SK-N-SH (cell line): Measurements from ENCODE around the gene SFMBT2. TPM values are rescaled to one million over a fixed set of nuclear protein-coding genes. Genes with fewer than 3 reads are reported as not detected.

Experiments
- CTCF ChIA-PET: fragments of 300-600, 350-600 bp; formaldehyde crosslinking; extraction: SDS; loops from one replicate; lab custom pipeline; 2021; lab: Yijun Ruan, JAX
- POLR2A ChIA-PET: fragments of 350-600 bp; sonication (Branson Sonifier 250); formaldehyde crosslinking; extraction: SDS; loops from one replicate; lab custom pipeline; 2020; ENCODE audit warnings: antibody characterized with exemption, inconsistent platforms; lab: Yijun Ruan, JAX
- DNase-seq: peaks from one replicate; pipeline ENCODE4 v3.0.0; 2012
- H2AFZ ChIP-seq: fragments of 200-600 bp; sonication (generic); 2 replicates; pipeline ENCODE4 v1.8.1; 2016; ENCODE audit warnings: antibody characterized with exemption, mild to moderate bottlenecking, low read depth
- H3F3A ChIP-seq: fragments of 200-600 bp; sonication (generic); replicated peaks from 2 replicates; pipeline ENCODE3; 2016; ENCODE audit warnings: antibody characterized with exemption, mild to moderate bottlenecking; ENCODE audit not compliant: insufficient read depth
- H3K27ac ChIP-seq, 2 experiments: fragments of 200-500 bp in 1 of 2; fragments of 200-600 bp in 1 of 2; sonication (Bioruptor generic) in 1 of 2; sonication (generic), shearing (Covaris generic) in 1 of 2; 2 replicates each; pipeline versions ENCODE4 v1.5.1 to v1.6.1; 2014 to 2016; ENCODE audit warnings: low read depth in 2 of 2, inconsistent platforms in 1 of 2, low read length in 1 of 2, mild to moderate bottlenecking in 1 of 2, mixed read lengths in 1 of 2
- H3K27me3 ChIP-seq: fragments of 200-600 bp; sonication (generic), shearing (Covaris generic); 2 replicates; pipeline ENCODE4 v1.6.1; 2016; ENCODE audit warnings: mixed run types; ENCODE audit not compliant: insufficient read depth
- H3K36me3 ChIP-seq, 2 experiments: fragments of 200-500 bp in 1 of 2; fragments of 200-600 bp in 1 of 2; sonication (Bioruptor generic) in 1 of 2; sonication (generic) in 1 of 2; replicated peaks in 1 of 2; 2 replicates each; pipeline versions ENCODE3 to v1.5.1; 2014 to 2016; ENCODE audit warnings: low read length in 1 of 2, mild to moderate bottlenecking in 1 of 2; ENCODE audit not compliant: insufficient read depth in 2 of 2, control insufficient read depth in 1 of 2
- H3K4me1 ChIP-seq, 2 experiments: fragments of 200-500 bp in 1 of 2; fragments of 200-600 bp in 1 of 2; sonication (Bioruptor generic) in 1 of 2; sonication (generic), shearing (Covaris generic) in 1 of 2; 2 replicates each; pipeline versions ENCODE4 v1.5.1 to v1.6.1; 2014 to 2016; ENCODE audit warnings: low read depth in 1 of 2, low read length in 1 of 2, mixed run types in 1 of 2; ENCODE audit not compliant: insufficient read depth in 2 of 2, control insufficient read depth in 1 of 2
- H3K4me2 ChIP-seq: fragments of 200-600 bp; sonication (generic), shearing (Covaris generic); 2 replicates; pipeline ENCODE4 v1.6.1; 2017; ENCODE audit warnings: mixed run types
- H3K4me3 ChIP-seq, 2 experiments: fragments of 200-500 bp in 1 of 2; fragments of 200-600 bp in 1 of 2; sonication (Bioruptor generic) in 1 of 2; sonication (generic), shearing (Covaris generic) in 1 of 2; 2 replicates each; pipeline versions ENCODE4 v1.5.1 to v1.8.1; 2014 to 2016; ENCODE audit warnings: low read depth in 2 of 2, inconsistent platforms in 1 of 2, low read length in 1 of 2, mild to moderate bottlenecking in 1 of 2, mixed read lengths in 1 of 2, moderate library complexity in 1 of 2
- H3K79me2 ChIP-seq: fragments of 200-600 bp; sonication (generic); 2 replicates; pipeline ENCODE4 v1.8.1; 2017; ENCODE audit warnings: mild to moderate bottlenecking; ENCODE audit not compliant: insufficient read depth
- H3K9ac ChIP-seq: fragments of 200-600 bp; sonication (generic); 2 replicates; pipeline ENCODE4 v1.6.1; 2017; ENCODE audit warnings: mixed run types
- H3K9me2 ChIP-seq: fragments of 200-600 bp; sonication (generic); 2 replicates; pipeline ENCODE4 v1.6.1; 2017; ENCODE audit warnings: mixed run types
- H3K9me3 ChIP-seq: fragments of 200-600 bp; sonication (generic); 2 replicates; pipeline ENCODE4 v1.6.1; 2017; ENCODE audit warnings: mixed run types, mild to moderate bottlenecking, moderate library complexity
- H4K20me1 ChIP-seq: fragments of 200-600 bp; sonication (generic); 2 replicates; pipeline ENCODE4 v1.6.1; 2017; ENCODE audit warnings: mild to moderate bottlenecking, mixed run types; ENCODE audit not compliant: insufficient read depth
- CHD2 ChIP-seq: fragments of 150-350 bp; IDR thresholded peaks from 2 replicates; pipeline ENCODE4 v1.6.1; 2018; ENCODE audit warnings: low read length; ENCODE audit not compliant: partially characterized antibody
- EP300 ChIP-seq, 2 experiments: IDR thresholded peaks; 2 replicates each; pipeline versions ENCODE4 v1.4.0 to v1.6.1; 2012; ENCODE audit warnings: borderline replicate concordance in 1 of 2, low read depth in 1 of 2, low read length in 1 of 2
- FOSL2 ChIP-seq: IDR thresholded peaks from 2 replicates; pipeline ENCODE4 v1.4.0; 2012; ENCODE audit warnings: low read depth, mild to moderate bottlenecking, moderate library complexity, borderline replicate concordance
- FOXM1 ChIP-seq: IDR thresholded peaks from 2 replicates; pipeline ENCODE4 v1.4.0; 2012; ENCODE audit warnings: low read depth, mild to moderate bottlenecking
- MEF2A ChIP-seq: IDR thresholded peaks from 2 replicates; pipeline ENCODE4 v1.4.0; 2012; ENCODE audit warnings: low read depth, borderline replicate concordance
- NFIC ChIP-seq: IDR thresholded peaks from 2 replicates; pipeline ENCODE4 v1.4.0; 2012; ENCODE audit warnings: borderline replicate concordance
- NRF1 ChIP-seq: IDR thresholded peaks from 2 replicates; pipeline ENCODE4 v1.6.1; 2012; ENCODE audit warnings: low read depth, mild to moderate bottlenecking, low read length
- RAD21 ChIP-seq: IDR thresholded peaks from 2 replicates; pipeline ENCODE4 v1.6.1; 2012; ENCODE audit warnings: mild to moderate bottlenecking, low read length
- RCOR1 ChIP-seq: fragments of 150-350 bp; IDR thresholded peaks from 2 replicates; pipeline ENCODE4 v1.6.1; 2017; ENCODE audit warnings: antibody characterized with exemption, low read length
- RFX5 ChIP-seq: IDR thresholded peaks from 2 replicates; pipeline ENCODE4 v1.6.1; 2012; ENCODE audit warnings: mild to moderate bottlenecking, improper control_type of control experiment, low read length
- RXRA ChIP-seq: IDR thresholded peaks from 2 replicates; pipeline ENCODE4 v1.4.0; 2012; ENCODE audit warnings: low read depth, mild to moderate bottlenecking, borderline replicate concordance
- TCF12 ChIP-seq: IDR thresholded peaks from 2 replicates; pipeline ENCODE4 v1.4.0; 2012
- TEAD4 ChIP-seq: IDR thresholded peaks from 2 replicates; pipeline ENCODE4 v1.4.0; 2012; ENCODE audit warnings: mild to moderate bottlenecking, borderline replicate concordance; ENCODE audit not compliant: insufficient read depth
- YY1 ChIP-seq: IDR thresholded peaks from 2 replicates; pipeline ENCODE4 v1.4.0; 2012; ENCODE audit warnings: low read depth, mild to moderate bottlenecking
- ZBTB33 ChIP-seq: IDR thresholded peaks from 2 replicates; pipeline ENCODE4 v1.4.0; 2012; ENCODE audit warnings: low read depth, borderline replicate concordance
- WGBS: methylation state at CpG from one replicate; pipeline ENCODE4 v1.1.6; 2017; ENCODE audit warnings: low lambda C conversion rate; 5-methylcytosine and 5-hydroxymethylcytosine counted together
- polyA plus RNA-seq, 3 experiments: library from polyadenylated mRNA; depleted of rRNA; stranded (reverse); fragments of >200 nt; gene quantifications; 2 replicates each; pipeline ENCODE4 v1.2.3, GENCODE V29; 2012
- TF ChIP-seq, protein P1 (sequence below): IDR thresholded peaks from 2 replicates; pipeline ENCODE4 v1.6.1; 2012; ENCODE audit warnings: mild to moderate bottlenecking, low read depth, low read length, moderate library complexity

SFMBT2 gene
- polyA plus RNA-seq, 1 of the 3 experiments (the other 2 are of a cell fraction): 0.20 TPM

- TF ChIP-seq CHD2 (no peak), RCOR1 (no peak), MEF2A (no peak), ZBTB33 (no peak), FOXM1 (no peak)
Observed at GRCh38 chr10:7188456-7189050, 222.3 kb downstream of the SFMBT2 start (continued).

- Histone ChIP-seq H3K79me2 (no peaks in the 10 kb centered on the region), H3K4me1 (no peaks in the 10 kb centered on the region), H3K4me3 (no peak overlapping the region), H3K4me2 (no peak overlapping the region), H2AFZ (no peak overlapping the region), H4K20me1 (no peaks in the 10 kb centered on the region), H3F3A (no peaks in the 10 kb centered on the region), H3K9me3 (no peaks in the 10 kb centered on the region), H3K27ac (no peak overlapping the region), H3K36me3 (no peaks in the 10 kb centered on the region), H3K27me3 (no peaks in the 10 kb centered on the region), H3K9me2 (no peaks in the 10 kb centered on the region), H3K9ac (no peak overlapping the region)
- WGBS: 42% methylated on average over 6 of the region's 6 CpGs
- TF ChIP-seq RXRA (no peak), YY1 (no peak), RFX5 (no peak), NFIC (no peak), TCF12 (no peak), RCOR1 (no peak), FOSL2 (no peak), TEAD4 (no peak), MEF2A (no peak), EP300 (IDR thresholded peaks at IDR 0.05; ENCODE audit: borderline replicate concordance in 1 of 2, low read depth in 1 of 2, low read length in 1 of 2) (no peak)
- ChIA-PET CTCF (interaction anchor here (0.7 to 1.2 kb wide), 2 partner anchors 61 to 65 kb away, joined by 3 read pairs; no protein-coding TSS in a partner anchor), POLR2A (no interaction called here)
- no peak for DNase-seq
Observed at GRCh38 chr10:7186387-7187018, 224.3 kb downstream of the SFMBT2 start.

GRCh38 chr10:7185367-7185690, 225.5 kb downstream of the SFMBT2 start:
- Histone ChIP-seq H3K27ac (no peak overlapping the region), H3K4me2 (no peak overlapping the region), H3K9ac (no peak overlapping the region), H3F3A (no peaks in the 10 kb centered on the region), H4K20me1 (no peaks in the 10 kb centered on the region), H3K9me2 (no peaks in the 10 kb centered on the region), H3K36me3 (no peaks in the 10 kb centered on the region), H3K27me3 (no peaks in the 10 kb centered on the region), H3K4me1 (no peaks in the 10 kb centered on the region), H3K9me3 (no peaks in the 10 kb centered on the region), H3K79me2 (no peaks in the 10 kb centered on the region), H3K4me3 (no peak overlapping the region), H2AFZ (no peak overlapping the region)
- WGBS: 55% methylated on average over 4 of the region's 4 CpGs
- ChIA-PET CTCF (interaction anchor here (1.4 kb wide), 1 partner anchor 64 kb away, joined by 4 read pairs; no protein-coding TSS in a partner anchor), POLR2A (no interaction called here)
- DNase-seq: no peak
- no peak for TF ChIP-seq NFIC
- TF ChIP-seq, protein P1, sequence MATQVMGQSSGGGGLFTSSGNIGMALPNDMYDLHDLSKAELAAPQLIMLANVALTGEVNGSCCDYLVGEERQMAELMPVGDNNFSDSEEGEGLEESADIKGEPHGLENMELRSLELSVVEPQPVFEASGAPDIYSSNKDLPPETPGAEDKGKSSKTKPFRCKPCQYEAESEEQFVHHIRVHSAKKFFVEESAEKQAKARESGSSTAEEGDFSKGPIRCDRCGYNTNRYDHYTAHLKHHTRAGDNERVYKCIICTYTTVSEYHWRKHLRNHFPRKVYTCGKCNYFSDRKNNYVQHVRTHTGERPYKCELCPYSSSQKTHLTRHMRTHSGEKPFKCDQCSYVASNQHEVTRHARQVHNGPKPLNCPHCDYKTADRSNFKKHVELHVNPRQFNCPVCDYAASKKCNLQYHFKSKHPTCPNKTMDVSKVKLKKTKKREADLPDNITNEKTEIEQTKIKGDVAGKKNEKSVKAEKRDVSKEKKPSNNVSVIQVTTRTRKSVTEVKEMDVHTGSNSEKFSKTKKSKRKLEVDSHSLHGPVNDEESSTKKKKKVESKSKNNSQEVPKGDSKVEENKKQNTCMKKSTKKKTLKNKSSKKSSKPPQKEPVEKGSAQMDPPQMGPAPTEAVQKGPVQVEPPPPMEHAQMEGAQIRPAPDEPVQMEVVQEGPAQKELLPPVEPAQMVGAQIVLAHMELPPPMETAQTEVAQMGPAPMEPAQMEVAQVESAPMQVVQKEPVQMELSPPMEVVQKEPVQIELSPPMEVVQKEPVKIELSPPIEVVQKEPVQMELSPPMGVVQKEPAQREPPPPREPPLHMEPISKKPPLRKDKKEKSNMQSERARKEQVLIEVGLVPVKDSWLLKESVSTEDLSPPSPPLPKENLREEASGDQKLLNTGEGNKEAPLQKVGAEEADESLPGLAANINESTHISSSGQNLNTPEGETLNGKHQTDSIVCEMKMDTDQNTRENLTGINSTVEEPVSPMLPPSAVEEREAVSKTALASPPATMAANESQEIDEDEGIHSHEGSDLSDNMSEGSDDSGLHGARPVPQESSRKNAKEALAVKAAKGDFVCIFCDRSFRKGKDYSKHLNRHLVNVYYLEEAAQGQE: no peak
- no peak for TF ChIP-seq YY1
- no peak for TF ChIP-seq ZBTB33
- TF ChIP-seq RAD21: no peak
- no peak for TF ChIP-seq RCOR1
- no peak for TF ChIP-seq NRF1
